Measurements from ENCODE around the gene MYH6. TPM values are rescaled to one million over a fixed set of nuclear protein-coding genes. Genes with fewer than 3 reads are reported as not detected.

Gene MYH6
- total RNA-seq (2021) (0.09 to 0.14 TPM (median 0.09 TPM) in 3 replicates), Bru-seq, nascent RNA (percentile 6 among the genes with signal in this experiment)
- long read RNA-seq, experiment 1, result 0 reads
- long read RNA-seq, experiment 2, result 0 reads
- long read RNA-seq, experiment 3, result 0 reads

GRCh38 chr14:23407516-23408306 is at the start of gene MYH6:
TSS of gene MYH6 (minus strand) at chr14:23408273. CDS start at chr14:23407223, 1,050 bp downstream.
- CTCF ChIA-PET, result no interaction called here
- DNase-seq (ENCODE audit: low spot score), result no peak
- no peak for TF ChIP-seq PRDM15 (CRISPR knock-in tag; IDR thresholded peaks at IDR 0.05)
- no peak for TF ChIP-seq HMGXB4 (CRISPR knock-in tag; IDR thresholded peaks at IDR 0.05)
- TF ChIP-seq TP53 (CRISPR knock-in tag; IDR thresholded peaks at IDR 0.05), result no peak
- no peak for TF ChIP-seq ATF2 (CRISPR knock-in tag; IDR thresholded peaks at IDR 0.05; ENCODE audit: borderline replicate concordance, low read depth)
- no peak for TF ChIP-seq FOXJ3 (CRISPR knock-in tag; IDR thresholded peaks at IDR 0.05; ENCODE audit: borderline replicate concordance)
- TF ChIP-seq NFYB (CRISPR knock-in tag; conservative IDR thresholded peaks at IDR 0.05; ENCODE audit: low read depth), result no peak
- TF ChIP-seq NR1H2 (CRISPR knock-in tag; IDR thresholded peaks at IDR 0.05), result no peak
- no peak for TF ChIP-seq ZNF281 (CRISPR knock-in tag; IDR thresholded peaks at IDR 0.05)
- TF ChIP-seq ZNF532 (CRISPR knock-in tag; IDR thresholded peaks at IDR 0.05; ENCODE audit: borderline replicate concordance), result no peak
- TF ChIP-seq SP1 (CRISPR knock-in tag; conservative IDR thresholded peaks at IDR 0.05), result no peak
- TF ChIP-seq E2F5 (CRISPR knock-in tag; IDR thresholded peaks at IDR 0.05), result no peak
- TF ChIP-seq ZBTB43 (CRISPR knock-in tag; IDR thresholded peaks at IDR 0.05), result no peak
- no peak for TF ChIP-seq GABPB1 (CRISPR knock-in tag; IDR thresholded peaks at IDR 0.05)
- no peak for TF ChIP-seq FOXK1 (CRISPR knock-in tag; IDR thresholded peaks at IDR 0.05)
- TF ChIP-seq ZMAT4 (CRISPR knock-in tag; IDR thresholded peaks at IDR 0.05), result no peak
- TF ChIP-seq ATF3 (CRISPR knock-in tag; conservative IDR thresholded peaks at IDR 0.05), result no peak
- TF ChIP-seq TEAD1 (CRISPR knock-in tag; IDR thresholded peaks at IDR 0.05), result no peak
- TF ChIP-seq MXD4 (CRISPR knock-in tag; IDR thresholded peaks at IDR 0.05; ENCODE audit: borderline replicate concordance), result no peak
- TF ChIP-seq ZNF121 (CRISPR knock-in tag; IDR thresholded peaks at IDR 0.05), result no peak

More at GRCh38 chr14:23407516-23408306, at the start of gene MYH6:
- ATAC-seq, result no peak
- Mint-ChIP-seq H3K4me3 (no peak within 1 kb of the TSS), H3K9me3 (no peaks in the 10 kb centered on the region), H3K36me3 (no peaks in the 10 kb centered on the region), H3K4me1 (peaks cover 2% of the 10 kb centered on the region; the same call in 1 of the 2 replicates), H3K27ac (no peak within 1 kb of the TSS), H3K27me3 (ENCODE audit: low read depth) (peaks cover 33% of the 10 kb centered on the region)
- POLR2A ChIA-PET, result no interaction called here
